Measurements from ENCODE around the gene KCNMB2.

KCNMB2 gene

DNA sequence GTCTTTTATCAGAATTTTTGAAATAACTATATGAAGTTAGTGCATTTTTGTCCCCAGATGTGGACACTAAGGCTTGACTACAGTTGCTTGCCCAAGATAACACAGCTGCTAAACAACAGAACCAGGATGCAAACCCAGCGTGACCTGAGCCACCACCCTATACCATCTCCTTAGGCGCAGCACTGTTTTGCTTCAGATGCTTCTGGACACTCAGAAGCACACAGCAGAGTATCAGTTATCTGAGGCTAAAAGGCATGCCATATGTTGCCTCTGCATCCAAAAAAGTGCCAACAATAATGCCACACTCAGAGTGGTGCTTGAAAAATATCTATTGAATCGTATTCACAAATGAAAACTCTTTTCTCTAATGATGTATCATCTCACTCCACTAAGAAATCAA lies 24.5 kb downstream of the KCNMB2 start:
- H3K27me3 ChIP-seq (ENCODE audit: control insufficient read depth, insufficient read depth, low read length), result no peaks in the 10 kb centered on the region
- no peak overlapping the region for H3K4me3 ChIP-seq (ENCODE audit: low read length)
- no peaks in the 10 kb centered on the region for H3K36me3 ChIP-seq (ENCODE audit: control insufficient read depth, insufficient read depth, low read length)
- no peak overlapping the region for H3K27ac ChIP-seq (ENCODE audit: low read depth, low read length)
- H3K4me1 ChIP-seq (ENCODE audit: control insufficient read depth, insufficient read depth, low read length), result no peaks in the 10 kb centered on the region
- H3K9ac ChIP-seq (ENCODE audit: low read length), result no peak overlapping the region

- Histone ChIP-seq H3K4me1 (ENCODE audit: control insufficient read depth, insufficient read depth, low read length) (no peaks in the 10 kb centered on the region), H3K4me3 (ENCODE audit: low read length) (no peak overlapping the region), H3K36me3 (ENCODE audit: control insufficient read depth, insufficient read depth, low read length) (no peaks in the 10 kb centered on the region), H3K9ac (ENCODE audit: low read length) (no peak overlapping the region), H3K27me3 (ENCODE audit: control insufficient read depth, insufficient read depth, low read length) (no peaks in the 10 kb centered on the region), H3K27ac (ENCODE audit: low read depth, low read length) (no peak overlapping the region)
Measured at GRCh38 chr3:178561239-178561638, 25.0 kb downstream of the KCNMB2 start.

DNA sequence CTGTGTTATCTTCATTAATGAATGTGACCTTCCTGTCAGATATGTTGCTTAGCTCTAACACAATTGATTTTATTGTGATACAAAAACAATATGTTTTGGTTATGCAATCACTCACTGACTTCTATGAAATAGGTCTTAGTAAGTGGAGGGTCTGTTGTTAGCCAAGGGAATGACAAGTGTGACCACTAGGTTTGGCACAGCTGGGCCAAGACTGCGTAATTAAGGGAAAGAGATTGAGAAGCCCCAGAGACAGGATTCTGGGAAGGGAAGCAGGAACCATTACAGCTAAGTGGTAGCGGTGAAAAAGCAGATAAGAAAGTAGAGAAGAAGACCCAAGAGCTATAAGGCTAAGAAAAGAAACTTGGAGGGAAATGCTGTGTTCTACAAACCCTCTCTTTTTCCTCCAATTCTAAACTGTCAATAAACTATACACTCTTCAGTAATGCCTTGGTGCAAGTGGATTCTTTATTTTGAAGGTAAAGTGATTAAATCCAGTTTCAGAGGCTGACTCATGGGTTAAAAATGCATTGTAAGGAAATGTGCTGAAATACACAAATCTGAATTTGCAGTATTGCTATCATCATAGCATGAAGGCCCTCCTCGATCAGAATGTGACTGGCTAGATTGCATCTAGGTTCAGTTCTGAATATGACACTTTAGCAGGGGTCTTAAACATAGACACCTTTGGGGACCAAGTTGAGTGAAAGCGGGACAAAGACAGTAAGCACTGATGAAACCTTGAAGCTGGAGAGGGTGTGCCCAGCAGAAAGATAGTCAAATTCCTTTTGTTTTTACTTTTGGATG lies 26.1 kb downstream of the KCNMB2 start:
- Histone ChIP-seq H3K27me3 (ENCODE audit: control insufficient read depth, insufficient read depth, low read length) (no peaks in the 10 kb centered on the region), H3K36me3 (ENCODE audit: control insufficient read depth, insufficient read depth, low read length) (no peaks in the 10 kb centered on the region), H3K4me3 (ENCODE audit: low read length) (no peak overlapping the region), H3K4me1 (ENCODE audit: control insufficient read depth, insufficient read depth, low read length) (no peaks in the 10 kb centered on the region), H3K9ac (ENCODE audit: low read length) (no peak overlapping the region), H3K27ac (ENCODE audit: low read depth, low read length) (no peak overlapping the region)

DNA sequence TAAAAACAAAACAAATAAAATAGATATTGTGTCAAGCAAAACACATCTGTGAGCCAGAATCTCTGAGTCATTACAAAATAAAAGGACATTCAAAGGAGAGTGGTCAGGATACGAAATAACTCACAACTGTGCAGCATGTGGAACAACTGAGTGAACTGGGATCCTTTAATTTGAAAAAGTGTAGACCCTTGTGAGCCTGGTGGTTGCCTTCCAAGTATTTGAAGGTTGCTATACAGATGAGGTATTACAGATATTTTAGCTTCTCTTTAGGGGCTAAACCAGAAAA lies 26.7 kb downstream of the KCNMB2 start:
- Histone ChIP-seq H3K4me1 (ENCODE audit: control insufficient read depth, insufficient read depth, low read length) (no peaks in the 10 kb centered on the region), H3K27me3 (ENCODE audit: control insufficient read depth, insufficient read depth, low read length) (no peaks in the 10 kb centered on the region), H3K36me3 (ENCODE audit: control insufficient read depth, insufficient read depth, low read length) (no peaks in the 10 kb centered on the region), H3K4me3 (ENCODE audit: low read length) (no peak overlapping the region), H3K9ac (ENCODE audit: low read length) (no peak overlapping the region), H3K27ac (ENCODE audit: low read depth, low read length) (no peak overlapping the region)

DNA sequence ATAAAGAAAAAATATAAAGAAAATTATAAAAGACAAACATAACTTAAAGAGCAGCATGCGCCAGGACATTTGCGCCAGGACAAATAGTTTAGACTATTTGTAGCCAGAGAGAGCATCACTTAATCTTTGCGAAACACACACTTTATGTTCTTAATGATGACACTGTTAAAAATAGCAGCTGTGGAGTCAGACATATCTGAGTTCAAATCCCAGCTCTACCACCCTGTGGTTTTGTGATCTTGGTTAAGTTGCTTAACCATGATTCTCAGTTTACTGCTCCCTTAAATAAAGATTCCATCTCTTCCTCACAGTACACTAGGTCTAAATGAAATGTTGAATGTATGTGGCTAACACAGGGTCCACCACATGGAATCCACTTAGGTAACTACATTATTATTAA lies 31.4 kb downstream of the KCNMB2 start:
- Histone ChIP-seq H3K4me1 (ENCODE audit: control insufficient read depth, insufficient read depth, low read length) (no peaks in the 10 kb centered on the region), H3K9ac (ENCODE audit: low read length) (no peak overlapping the region), H3K27me3 (ENCODE audit: control insufficient read depth, insufficient read depth, low read length) (no peaks in the 10 kb centered on the region), H3K4me3 (ENCODE audit: low read length) (no peak overlapping the region), H3K36me3 (ENCODE audit: control insufficient read depth, insufficient read depth, low read length) (no peaks in the 10 kb centered on the region), H3K27ac (ENCODE audit: low read depth, low read length) (no peak overlapping the region)

DNA sequence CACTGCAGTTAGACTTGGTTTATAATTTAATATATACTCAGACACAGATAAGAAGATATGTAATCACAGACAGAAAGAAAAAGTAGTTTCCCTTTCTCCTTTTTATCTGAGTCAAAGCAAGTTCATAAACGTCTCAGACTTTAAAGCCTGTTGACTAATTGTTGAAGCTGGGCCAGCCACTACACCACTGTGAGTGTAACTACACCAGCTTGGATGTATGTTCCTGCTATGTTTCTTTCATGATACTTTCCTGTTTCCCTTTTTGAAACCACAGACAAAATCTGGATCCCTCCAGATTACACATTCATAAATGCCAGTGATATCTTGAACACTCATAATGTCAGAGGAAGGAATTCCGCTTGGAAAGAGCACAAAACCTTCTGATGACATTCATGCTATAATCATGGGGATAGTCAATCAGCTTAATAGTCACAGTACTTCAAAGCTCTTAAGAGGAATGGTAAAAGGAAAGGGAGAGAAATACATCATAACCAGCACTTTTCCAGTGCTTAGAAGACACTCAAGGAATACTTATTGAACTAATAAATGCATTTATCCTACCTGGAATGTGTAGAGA lies 32.0 kb downstream of the KCNMB2 start:
- H3K27ac ChIP-seq (ENCODE audit: low read depth, low read length), result no peak overlapping the region
- no peaks in the 10 kb centered on the region for H3K36me3 ChIP-seq (ENCODE audit: control insufficient read depth, insufficient read depth, low read length)
- H3K4me1 ChIP-seq (ENCODE audit: control insufficient read depth, insufficient read depth, low read length), result no peaks in the 10 kb centered on the region
- H3K9ac ChIP-seq (ENCODE audit: low read length), result no peak overlapping the region
- no peaks in the 10 kb centered on the region for H3K27me3 ChIP-seq (ENCODE audit: control insufficient read depth, insufficient read depth, low read length)
- H3K4me3 ChIP-seq (ENCODE audit: low read length), result no peak overlapping the region

- Histone ChIP-seq H3K27me3 (ENCODE audit: control insufficient read depth, insufficient read depth, low read length) (no peaks in the 10 kb centered on the region), H3K9ac (ENCODE audit: low read length) (no peak overlapping the region), H3K4me3 (ENCODE audit: low read length) (no peak overlapping the region), H3K36me3 (ENCODE audit: control insufficient read depth, insufficient read depth, low read length) (no peaks in the 10 kb centered on the region), H3K4me1 (ENCODE audit: control insufficient read depth, insufficient read depth, low read length) (no peaks in the 10 kb centered on the region), H3K27ac (ENCODE audit: low read depth, low read length) (no peak overlapping the region)
Measured at GRCh38 chr3:178568911-178569310, 32.7 kb downstream of the KCNMB2 start.

- Histone ChIP-seq H3K4me3 (ENCODE audit: low read length) (no peak overlapping the region), H3K9ac (ENCODE audit: low read length) (no peak overlapping the region), H3K36me3 (ENCODE audit: control insufficient read depth, insufficient read depth, low read length) (no peaks in the 10 kb centered on the region), H3K27me3 (ENCODE audit: control insufficient read depth, insufficient read depth, low read length) (no peaks in the 10 kb centered on the region), H3K4me1 (ENCODE audit: control insufficient read depth, insufficient read depth, low read length) (no peaks in the 10 kb centered on the region), H3K27ac (ENCODE audit: low read depth, low read length) (no peak overlapping the region)
Measured at GRCh38 chr3:178569826-178570225, 33.6 kb downstream of the KCNMB2 start.

DNA sequence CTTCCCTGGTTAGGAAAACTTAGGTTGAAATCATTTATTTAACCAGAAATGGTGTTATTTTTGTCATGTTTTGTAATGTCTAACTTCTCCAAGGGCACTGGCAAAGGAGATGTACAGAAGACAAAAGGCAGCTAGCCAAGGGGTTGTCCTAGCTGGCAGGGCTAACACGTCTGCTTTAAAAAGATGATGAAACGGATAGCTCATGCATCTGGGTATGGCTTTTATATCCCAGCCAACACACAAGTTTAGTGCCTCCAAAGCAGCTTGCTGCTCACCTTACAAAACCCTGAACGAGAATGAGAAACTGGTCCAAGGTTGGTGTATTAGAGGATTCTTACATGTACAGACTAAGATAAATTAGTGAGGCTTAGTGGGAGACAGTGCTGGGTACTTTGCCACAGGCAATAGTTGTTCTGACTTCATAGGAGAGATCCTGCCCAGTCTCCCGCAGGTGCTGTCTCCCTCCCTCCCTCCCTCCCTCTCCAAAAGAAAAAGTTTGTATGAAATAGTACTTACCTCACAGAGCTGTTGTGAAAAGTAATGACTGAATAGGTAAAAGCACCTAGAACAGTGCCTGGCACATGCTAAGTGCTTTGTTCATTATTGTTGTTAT lies 47.8 kb downstream of the KCNMB2 start:
- Histone ChIP-seq H3K36me3 (ENCODE audit: control insufficient read depth, insufficient read depth, low read length) (no peaks in the 10 kb centered on the region), H3K4me3 (ENCODE audit: low read length) (no peak overlapping the region), H3K27me3 (ENCODE audit: control insufficient read depth, insufficient read depth, low read length) (no peaks in the 10 kb centered on the region), H3K4me1 (ENCODE audit: control insufficient read depth, insufficient read depth, low read length) (peaks cover 2% of the 10 kb centered on the region), H3K27ac (ENCODE audit: low read depth, low read length) (no peak overlapping the region), H3K9ac (ENCODE audit: low read length) (no peak overlapping the region)

GRCh38 chr3:178584722-178585380 lies 48.6 kb downstream of the KCNMB2 start:
- Histone ChIP-seq H3K9ac (ENCODE audit: low read length) (no peak overlapping the region), H3K4me3 (ENCODE audit: low read length) (no peak overlapping the region), H3K4me1 (ENCODE audit: control insufficient read depth, insufficient read depth, low read length) (peaks cover 2% of the 10 kb centered on the region), H3K36me3 (ENCODE audit: control insufficient read depth, insufficient read depth, low read length) (no peaks in the 10 kb centered on the region), H3K27me3 (ENCODE audit: control insufficient read depth, insufficient read depth, low read length) (no peaks in the 10 kb centered on the region), H3K27ac (ENCODE audit: low read depth, low read length) (no peak overlapping the region)

DNA sequence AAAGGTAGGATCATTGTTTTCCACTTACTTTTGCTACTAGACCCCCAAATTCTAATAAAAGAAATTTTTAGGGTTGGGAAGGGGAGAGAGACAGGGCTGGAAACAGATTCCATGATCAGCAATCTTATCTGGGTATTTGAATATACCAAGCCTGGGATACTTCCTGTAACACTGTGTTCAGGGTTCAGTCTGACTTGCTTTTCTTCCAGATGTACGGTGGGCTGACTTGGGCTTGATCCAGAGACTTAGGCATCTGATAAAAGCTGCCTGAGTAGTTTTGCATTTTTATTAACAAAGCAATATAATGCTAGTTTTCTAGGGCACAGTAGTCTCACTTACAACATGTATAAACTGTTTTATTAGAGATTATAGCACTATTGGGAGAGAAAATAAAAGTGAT lies 49.2 kb downstream of the KCNMB2 start:
- Histone ChIP-seq H3K4me1 (ENCODE audit: control insufficient read depth, insufficient read depth, low read length) (peaks cover 2% of the 10 kb centered on the region), H3K36me3 (ENCODE audit: control insufficient read depth, insufficient read depth, low read length) (no peaks in the 10 kb centered on the region), H3K9ac (ENCODE audit: low read length) (no peak overlapping the region), H3K27ac (ENCODE audit: low read depth, low read length) (no peak overlapping the region), H3K4me3 (ENCODE audit: low read length) (no peak overlapping the region), H3K27me3 (ENCODE audit: control insufficient read depth, insufficient read depth, low read length) (no peaks in the 10 kb centered on the region)

DNA sequence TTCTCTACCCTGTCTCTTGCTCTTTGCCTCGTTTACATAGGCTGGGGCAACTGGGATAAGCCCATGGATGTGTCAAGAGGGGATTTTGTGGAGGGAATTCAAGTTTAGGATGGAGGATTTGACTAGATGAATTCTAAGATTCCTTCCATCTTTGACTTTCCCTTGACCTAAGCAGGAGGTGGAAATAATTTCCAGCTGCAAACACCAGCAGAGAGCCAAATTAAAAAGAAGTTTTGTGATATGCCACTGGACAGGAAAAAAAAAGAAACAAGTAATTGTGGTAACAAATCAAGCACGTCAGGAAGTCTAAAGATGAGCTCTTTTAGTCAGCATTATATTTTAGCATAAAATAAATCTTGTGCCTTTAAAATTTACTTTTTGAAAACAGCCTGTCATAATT lies 49.8 kb downstream of the KCNMB2 start:
- H3K27ac ChIP-seq (ENCODE audit: low read depth, low read length), result no peak overlapping the region
- H3K4me3 ChIP-seq (ENCODE audit: low read length), result no peak overlapping the region
- H3K27me3 ChIP-seq (ENCODE audit: control insufficient read depth, insufficient read depth, low read length), result no peaks in the 10 kb centered on the region
- H3K36me3 ChIP-seq (ENCODE audit: control insufficient read depth, insufficient read depth, low read length), result no peaks in the 10 kb centered on the region
- H3K9ac ChIP-seq (ENCODE audit: low read length), result no peak overlapping the region
- peaks cover 2% of the 10 kb centered on the region for H3K4me1 ChIP-seq (ENCODE audit: control insufficient read depth, insufficient read depth, low read length)

Data from rectal smooth muscle tissue (tissue), 1 donor.